OCI-LY7 (cell line): ENCODE results near the gene SND1.

ENCODE experiments used
- CTCF ChIP-seq: fragments of 200-600 bp; sonication (generic); conservative IDR thresholded peaks from 2 replicates; pipeline ENCODE4 v1.5.1; 2014; ENCODE audit warnings: mild to moderate bottlenecking, antibody characterized with exemption, low read length, moderate library complexity, mixed read lengths
- EZH2phosphoT487 ChIP-seq: fragments of 200-600 bp; sonication (generic); IDR thresholded peaks from 2 replicates; pipeline ENCODE4 v1.6.1; 2018; ENCODE audit warnings: low read depth, borderline replicate concordance, mild to moderate bottlenecking, mixed run types, antibody characterized with exemption, low read length, moderate library complexity, mixed read lengths

- no peak for TF ChIP-seq CTCF
- TF ChIP-seq EZH2phosphoT487 = no peak
These were observed 113.2 kb downstream of the SND1 start for GRCh38 chr7:127765150-127765549.
